Fibroblast of skin of right quadriceps (primary cell): ENCODE data around the gene DPYD.
"Not testable (repeated sequence)": the region's sequence is repeated elsewhere in the genome, so short reads cannot be mapped to it uniquely, and the experiment has no call there.

Experiments used
- DNase-seq: peaks from one replicate; pipeline ENCODE4 v3.0.0-alpha.2; 2013

The DPYD gene

GRCh38 chr1:97262842-97263241, 658.0 kb downstream of the DPYD start:
- DNase-seq = no peak

DNA sequence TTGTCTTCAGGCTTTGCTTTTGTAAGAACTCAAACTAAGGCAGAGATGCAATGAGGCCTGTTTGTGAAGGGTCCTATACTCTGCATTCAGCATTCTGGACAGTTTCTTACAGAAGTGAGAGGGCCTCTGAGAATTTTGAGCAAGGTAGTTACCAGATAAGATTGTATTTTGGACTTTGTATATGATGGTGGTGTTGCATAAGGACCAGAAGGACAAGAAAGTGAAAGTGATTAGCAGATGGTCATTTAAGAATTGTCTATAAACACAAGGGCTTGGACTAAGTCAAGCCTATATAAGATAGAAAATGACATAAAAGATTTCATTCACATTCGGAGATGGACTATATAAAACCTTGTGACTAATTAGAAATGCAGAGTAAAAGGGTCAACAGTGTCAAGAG, 662.2 kb downstream of the DPYD start:
- no peak for DNase-seq

- no peak for DNase-seq
Measured at GRCh38 chr1:97254731-97255463, 665.9 kb downstream of the DPYD start.

DNA sequence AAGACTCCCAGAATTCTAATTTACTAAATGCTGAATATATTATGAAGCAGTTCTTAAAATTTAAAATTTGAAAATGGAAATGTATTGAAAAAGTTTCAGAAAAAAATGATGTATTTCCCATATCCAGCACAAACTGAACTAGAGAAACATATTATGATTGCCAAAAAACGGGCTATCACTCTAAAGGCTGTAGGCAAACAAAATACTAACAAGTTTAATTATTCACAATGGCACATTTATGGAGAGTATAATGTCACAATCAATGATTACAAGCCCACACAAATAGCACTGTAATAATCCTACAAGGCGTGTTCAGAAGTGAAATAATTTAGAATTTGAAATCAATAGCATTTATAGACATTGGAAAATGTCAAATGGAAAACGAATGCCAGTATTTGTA, 667.9 kb downstream of the DPYD start:
- no peak for DNase-seq

DNA sequence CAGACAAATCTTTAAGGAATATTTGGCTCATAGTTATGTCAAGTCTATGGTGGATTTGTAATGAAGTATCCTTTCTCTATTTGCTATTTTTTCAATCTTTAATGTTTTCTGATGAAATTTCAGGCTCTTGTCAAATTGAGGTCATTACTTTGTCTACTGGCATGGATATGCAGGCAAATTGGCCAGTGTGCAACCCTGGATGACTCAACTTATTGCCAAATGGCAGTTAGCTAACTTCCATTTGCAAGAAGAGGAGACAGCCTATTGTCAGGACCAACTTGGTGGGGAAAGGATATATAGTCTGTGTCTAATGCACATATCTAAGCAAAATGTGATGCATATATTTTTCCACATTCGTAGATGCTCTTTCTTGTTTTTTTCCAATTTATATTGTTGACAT, 668.8 kb downstream of the DPYD start:
- peak; percentile 77 for DNase-seq

DNA sequence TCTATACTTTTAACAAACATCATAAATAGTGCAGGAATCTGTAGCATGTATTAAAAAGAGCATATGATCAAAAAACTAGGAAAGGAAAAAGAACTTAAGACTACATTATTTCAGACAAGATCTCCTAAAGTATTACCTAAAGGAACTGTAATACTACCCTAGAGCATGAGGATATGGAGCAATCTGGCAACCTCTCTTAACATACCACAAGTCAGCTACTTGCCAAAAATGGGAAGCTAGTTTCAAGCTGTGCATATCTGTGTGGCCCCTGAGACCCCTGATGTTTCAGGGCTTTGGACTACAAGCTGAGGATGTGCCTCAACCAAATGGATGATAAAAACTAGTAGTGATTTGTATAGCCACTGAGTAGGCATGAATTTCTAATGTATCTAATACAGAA, 673.6 kb downstream of the DPYD start:
- DNase-seq = peak; percentile 52

DNA sequence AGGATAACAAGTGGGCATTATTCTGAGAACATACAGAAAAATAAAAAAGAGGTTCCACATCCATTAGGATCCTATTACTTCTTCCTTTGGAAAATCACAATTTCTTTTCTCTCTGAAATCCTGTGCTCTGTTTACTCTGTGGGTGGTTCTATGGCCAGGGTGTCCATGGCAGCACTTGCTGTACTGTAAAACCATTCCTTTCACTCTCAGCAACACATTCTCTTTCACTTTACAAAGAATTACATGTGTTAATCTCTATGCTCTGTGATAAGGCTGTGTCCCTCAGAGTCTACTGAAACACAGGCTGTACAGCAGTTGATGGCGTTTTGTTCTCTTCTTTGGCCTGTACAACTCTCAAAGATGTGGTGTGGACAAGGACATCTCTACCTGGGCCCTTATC, 675.2 kb downstream of the DPYD start:
- no peak for DNase-seq

DNA sequence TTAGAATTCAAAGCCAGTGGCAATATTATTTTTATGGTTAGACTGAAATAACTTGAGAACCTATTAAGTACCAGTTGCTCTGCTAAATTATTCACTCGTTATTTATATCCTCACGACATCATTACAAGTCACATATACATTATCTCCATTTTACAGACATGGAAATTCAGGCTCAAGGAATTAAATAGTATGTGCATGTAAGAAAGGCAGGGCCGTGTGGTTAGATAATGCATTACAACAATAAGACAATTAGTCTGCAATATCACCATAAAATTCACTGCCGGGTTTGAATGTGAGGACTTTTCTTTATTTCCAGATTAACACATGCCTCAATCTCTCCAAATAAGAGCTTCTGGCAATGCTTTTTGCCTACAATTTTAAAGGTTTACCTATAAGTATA, 675.8 kb downstream of the DPYD start:
- no peak for DNase-seq

DNA sequence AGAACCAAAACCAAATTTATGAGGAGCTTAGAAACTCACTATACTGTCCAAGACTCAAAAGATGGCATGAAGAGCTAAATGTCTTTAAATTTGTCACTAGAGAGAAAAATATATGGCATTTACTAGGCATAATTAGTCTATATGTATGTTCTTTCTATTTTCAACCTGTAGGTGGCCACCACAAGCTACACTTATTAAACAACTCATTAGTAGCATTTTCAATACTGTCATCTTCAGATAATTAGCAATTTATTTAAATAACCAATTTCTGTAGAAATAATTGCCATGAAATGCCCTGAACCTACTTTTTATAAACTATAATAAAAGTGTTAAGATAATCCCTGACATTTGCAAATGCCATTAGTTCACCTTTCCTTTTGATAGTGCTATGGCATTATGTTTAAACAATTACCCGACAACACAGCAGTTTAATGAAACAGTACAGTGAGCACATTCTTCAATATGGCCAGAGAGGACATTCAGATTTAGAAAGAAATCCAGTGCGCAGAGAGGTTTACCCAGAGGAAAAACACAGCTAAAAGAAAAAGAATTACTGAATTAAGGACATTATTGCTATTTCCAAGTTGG, 676.8 kb downstream of the DPYD start:
- DNase-seq = peak; percentile 32

- no peak for DNase-seq
Measured at GRCh38 chr1:97238816-97239215, 682.0 kb downstream of the DPYD start.

GRCh38 chr1:97231354-97231753, 689.5 kb downstream of the DPYD start:
- not testable (repeated sequence) for DNase-seq

DNA sequence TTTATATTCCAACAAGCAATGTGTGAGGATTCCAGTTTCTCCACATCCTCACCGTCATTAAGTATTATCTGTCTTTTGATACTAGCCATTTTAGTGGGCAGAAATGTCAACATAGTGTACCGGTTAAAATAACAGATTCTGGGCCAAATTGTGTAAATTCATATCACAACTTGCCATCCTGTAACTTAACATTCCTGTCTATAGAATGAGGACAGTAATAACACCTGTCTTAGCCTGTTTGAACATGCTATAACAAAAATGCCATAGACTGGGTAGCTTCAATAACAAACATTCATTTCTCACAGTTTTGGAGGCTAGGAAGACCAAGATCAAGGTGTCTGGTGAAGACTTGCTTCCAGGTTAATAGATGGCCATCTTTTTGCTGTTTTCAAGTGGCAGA, 708.2 kb downstream of the DPYD start:
- DNase-seq = no peak

DNA sequence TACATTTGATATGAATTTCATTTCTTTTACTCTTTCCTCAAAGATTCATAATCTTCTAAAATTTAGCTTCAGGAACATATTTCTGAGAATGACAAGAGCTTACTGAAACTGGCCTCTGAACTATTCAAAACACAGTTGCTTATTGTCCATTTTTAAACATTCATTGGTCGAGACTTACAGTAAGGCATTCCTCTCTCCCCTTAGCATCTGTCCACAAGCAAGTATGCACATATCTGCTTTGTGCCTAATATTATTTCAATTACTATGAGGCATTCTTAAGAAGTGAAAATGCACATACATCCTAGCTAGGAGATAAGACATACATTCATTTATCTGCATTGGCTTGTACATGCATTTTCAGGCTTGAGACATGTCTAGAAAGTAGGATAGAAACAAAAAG, 710.5 kb downstream of the DPYD start:
- no peak for DNase-seq

DNA sequence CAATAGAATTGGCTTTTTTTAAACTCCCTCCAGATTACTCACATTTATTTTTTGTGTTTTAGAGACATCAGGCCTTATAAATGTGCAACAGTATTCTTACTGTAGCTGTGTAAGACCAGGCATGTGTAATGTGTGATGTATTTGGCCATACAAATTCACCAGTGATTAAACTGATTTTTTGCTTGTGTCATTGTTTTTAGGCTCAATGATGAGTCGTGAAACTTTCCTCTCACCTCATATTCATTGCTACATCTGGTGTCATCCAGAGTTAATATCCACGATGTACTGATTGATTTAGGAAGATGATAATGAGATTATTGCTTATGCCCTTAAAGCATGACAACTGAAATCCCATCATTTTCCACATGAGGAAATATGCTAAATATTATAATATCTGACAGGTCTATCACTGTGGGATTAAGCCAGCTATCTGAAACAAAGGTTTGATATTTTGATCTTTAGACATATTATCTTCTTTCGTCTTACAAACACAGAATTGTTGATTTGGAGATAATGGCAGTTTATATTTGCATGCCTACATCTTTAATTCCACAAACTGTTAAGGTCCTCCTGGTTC, 711.4 kb downstream of the DPYD start:
- DNase-seq = peak; percentile 15

- DNase-seq = no peak
Measured at GRCh38 chr1:97207868-97208267, 713.0 kb downstream of the DPYD start.

- DNase-seq = peak; percentile 67
Measured at GRCh38 chr1:97204468-97204867, 716.4 kb downstream of the DPYD start.

DNA sequence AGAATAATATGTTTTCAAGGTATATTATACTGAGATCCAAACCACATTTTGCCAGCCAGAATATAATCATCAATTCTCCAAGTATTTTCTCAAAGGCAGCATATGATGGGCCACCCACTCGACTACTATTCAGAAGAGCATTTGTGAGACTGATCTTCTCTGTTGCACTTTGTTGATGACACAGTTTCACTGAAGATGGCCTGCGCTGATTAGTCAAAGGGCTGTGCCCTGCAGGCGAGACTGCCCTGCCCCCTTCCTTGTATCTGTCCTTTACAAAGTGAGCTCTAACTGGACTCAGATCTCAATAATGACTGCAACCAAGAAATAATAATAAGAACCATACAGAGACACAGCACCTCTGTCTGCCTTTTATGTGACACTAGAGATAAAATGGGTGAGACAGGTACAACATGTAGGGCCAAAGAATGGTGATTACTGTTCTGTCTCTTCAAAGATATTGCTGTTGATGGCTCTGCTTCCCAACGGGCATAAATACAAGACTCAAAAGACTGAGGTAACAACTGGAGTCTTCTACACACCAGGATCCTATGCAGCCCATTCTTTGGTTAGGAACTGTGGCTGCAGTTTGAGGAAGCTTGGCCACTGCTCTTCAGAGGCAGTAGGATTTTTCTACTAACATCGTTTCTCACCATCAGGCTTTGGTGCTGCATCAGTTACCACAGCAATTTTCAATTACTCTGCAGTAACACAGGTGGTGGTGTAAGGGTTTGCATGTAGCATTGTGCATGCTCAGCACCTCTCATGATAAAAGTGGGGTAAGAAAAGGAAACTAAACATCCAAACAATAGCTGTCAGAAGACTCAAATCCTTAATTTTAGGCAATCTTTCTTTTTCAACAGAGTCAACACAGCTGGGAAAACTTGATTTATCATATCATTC, 718.1 kb downstream of the DPYD start:
- DNase-seq = no peak

- no peak for DNase-seq
Measured at GRCh38 chr1:97201641-97202040, 719.2 kb downstream of the DPYD start.

GRCh38 chr1:97200595-97200994, 720.2 kb downstream of the DPYD start:
- DNase-seq = no peak

GRCh38 chr1:97196825-97197516, 723.9 kb downstream of the DPYD start:
- no peak for DNase-seq

DNA sequence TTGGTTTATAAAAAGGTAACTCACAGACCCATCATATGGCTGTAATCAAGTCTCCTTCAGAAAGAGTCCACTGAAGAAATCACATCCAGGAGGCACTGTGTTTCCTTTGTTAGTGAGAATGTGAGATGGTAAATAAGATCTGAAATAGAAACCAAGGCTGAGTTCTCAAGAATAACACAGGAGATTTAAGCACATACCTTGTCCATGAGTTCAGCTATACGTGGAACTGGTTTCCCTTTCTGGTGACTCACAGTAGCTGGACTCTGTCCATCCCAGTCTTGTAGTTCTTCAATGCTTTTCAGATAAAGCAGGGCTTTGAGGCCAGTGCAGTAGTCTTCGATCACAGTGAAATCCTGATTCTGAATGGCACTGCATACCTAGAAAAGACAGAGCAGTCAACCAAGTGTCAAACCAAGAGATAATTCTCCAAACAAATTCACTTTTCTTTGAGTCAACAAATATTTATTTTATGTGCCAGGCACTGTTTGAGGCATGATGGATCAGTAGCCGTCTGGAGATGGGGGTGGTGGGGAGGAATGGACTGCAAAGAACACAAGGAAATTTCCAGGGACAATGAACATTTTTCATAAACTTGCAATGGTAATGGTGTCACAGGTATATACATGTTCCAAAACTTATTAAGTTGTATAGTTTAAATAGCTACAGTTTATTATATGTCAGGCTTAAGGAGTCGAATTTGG, 727.8 kb downstream of the DPYD start:
- DNase-seq = peak; percentile 97

- peak; percentile 44 for DNase-seq
Measured at GRCh38 chr1:97190326-97190725, 730.5 kb downstream of the DPYD start.
